Epithelial cell of esophagus (primary cell): ENCODE data around the gene TUBGCP2.
A peak's percentile ranks its signal among the peaks of the same experiment; 100 is the strongest.

Source experiments
- DNase-seq: peaks from one replicate; pipeline ENCODE4 v3.0.0; 2010; ENCODE audit warnings: low read depth
- H3K4me3 ChIP-seq: 2 replicates; pipeline ENCODE4 v1.5.1; 2011; ENCODE audit warnings: mild to moderate bottlenecking, low read length, control low read depth
- TF ChIP-seq, protein P1 (sequence below): IDR thresholded peaks from 2 replicates; pipeline ENCODE4 v1.5.1; 2011; ENCODE audit warnings: low read depth, mild to moderate bottlenecking, low read length, control low read depth, inconsistent platforms; ENCODE audit not compliant: insufficient read depth; ENCODE audit errors: missing control alignments

TUBGCP2 gene

DNA sequence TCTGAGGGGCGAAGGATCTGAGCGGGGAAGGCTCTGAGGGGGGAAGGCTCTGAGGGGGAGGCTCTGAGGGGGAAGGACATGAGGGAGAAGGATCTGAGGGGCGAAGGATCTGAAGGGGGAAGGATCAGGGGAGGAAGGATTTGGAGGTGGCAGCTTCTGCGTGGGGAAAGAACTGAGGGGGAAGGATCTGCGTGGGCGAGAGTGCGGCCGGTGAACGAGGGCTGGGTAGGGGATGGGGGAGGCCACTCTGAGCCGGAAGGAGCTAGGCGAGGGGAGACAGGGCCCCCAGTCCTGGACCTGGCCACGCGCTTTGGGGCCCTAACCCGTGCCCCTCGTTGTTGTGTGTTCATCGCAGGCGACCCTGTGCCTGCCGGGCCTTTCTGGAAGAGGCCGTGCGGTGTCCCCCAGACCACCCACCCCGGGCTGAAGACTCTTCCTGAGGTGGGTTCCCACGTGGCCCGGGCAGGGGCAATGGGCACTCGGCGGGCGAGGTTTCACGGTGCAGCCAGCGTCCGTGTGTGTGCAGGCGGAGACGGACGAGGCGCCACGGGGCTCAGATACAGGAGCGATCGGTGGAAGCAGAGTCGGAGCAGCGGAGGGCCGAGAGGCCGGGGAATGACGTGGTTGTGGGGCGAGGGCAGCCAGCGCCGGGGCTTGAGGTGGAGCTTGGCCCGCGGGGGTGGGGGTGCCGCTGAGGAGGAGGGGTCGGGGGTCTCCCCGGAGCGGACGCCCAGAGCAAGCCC, 26.0 kb upstream of the TUBGCP2 start:
- no peak overlapping the region for H3K4me3 ChIP-seq
- TF ChIP-seq, protein P1, sequence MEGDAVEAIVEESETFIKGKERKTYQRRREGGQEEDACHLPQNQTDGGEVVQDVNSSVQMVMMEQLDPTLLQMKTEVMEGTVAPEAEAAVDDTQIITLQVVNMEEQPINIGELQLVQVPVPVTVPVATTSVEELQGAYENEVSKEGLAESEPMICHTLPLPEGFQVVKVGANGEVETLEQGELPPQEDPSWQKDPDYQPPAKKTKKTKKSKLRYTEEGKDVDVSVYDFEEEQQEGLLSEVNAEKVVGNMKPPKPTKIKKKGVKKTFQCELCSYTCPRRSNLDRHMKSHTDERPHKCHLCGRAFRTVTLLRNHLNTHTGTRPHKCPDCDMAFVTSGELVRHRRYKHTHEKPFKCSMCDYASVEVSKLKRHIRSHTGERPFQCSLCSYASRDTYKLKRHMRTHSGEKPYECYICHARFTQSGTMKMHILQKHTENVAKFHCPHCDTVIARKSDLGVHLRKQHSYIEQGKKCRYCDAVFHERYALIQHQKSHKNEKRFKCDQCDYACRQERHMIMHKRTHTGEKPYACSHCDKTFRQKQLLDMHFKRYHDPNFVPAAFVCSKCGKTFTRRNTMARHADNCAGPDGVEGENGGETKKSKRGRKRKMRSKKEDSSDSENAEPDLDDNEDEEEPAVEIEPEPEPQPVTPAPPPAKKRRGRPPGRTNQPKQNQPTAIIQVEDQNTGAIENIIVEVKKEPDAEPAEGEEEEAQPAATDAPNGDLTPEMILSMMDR, result no peak
- DNase-seq, result no peak

DNA sequence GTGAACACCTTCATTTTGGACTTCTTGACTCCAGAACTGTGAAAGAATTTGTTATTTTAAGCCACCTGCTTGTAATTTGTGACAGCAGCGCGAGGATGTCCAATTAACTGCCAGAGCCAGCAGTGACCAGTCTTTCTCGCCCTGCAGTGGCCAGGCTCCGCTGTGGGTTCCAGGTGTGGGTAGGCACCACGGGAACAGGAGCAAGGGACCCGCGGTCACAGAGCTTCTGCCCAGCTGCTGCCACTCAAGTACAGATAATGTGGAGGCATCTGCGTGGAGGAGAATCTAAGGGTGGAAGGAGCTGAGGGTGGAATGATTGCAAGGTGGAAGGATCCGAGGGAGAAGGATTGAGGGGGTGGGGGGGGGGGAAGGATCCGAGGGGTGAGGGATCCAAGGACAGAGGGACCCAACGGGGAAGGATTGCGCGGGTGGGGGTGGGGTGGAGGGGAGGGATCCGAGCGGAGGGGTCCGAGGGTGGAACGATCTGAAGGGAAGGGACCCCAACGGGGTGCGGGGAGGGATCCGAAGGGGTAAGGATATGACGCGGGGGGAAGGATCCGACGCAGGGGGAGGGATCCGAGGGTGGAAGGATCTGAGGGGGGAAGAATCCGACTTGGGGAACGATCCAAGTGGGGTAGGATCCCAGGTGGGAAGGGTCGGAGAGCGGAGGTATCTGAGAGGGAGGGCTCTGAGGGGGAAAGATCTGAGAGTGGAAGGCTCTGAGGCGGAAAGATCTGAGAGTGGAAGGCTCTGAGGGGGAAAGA, 24.4 kb upstream of the TUBGCP2 start:
- TF ChIP-seq, protein P1, result no peak
- DNase-seq, result no peak
- H3K4me3 ChIP-seq, result no peak overlapping the region

GRCh38 chr10:133329491-133330202, 21.0 kb upstream of the TUBGCP2 start:
- H3K4me3 ChIP-seq, result no peak overlapping the region
- TF ChIP-seq, protein P1, result peak; percentile 86
- DNase-seq, result peak; percentile 79

DNA sequence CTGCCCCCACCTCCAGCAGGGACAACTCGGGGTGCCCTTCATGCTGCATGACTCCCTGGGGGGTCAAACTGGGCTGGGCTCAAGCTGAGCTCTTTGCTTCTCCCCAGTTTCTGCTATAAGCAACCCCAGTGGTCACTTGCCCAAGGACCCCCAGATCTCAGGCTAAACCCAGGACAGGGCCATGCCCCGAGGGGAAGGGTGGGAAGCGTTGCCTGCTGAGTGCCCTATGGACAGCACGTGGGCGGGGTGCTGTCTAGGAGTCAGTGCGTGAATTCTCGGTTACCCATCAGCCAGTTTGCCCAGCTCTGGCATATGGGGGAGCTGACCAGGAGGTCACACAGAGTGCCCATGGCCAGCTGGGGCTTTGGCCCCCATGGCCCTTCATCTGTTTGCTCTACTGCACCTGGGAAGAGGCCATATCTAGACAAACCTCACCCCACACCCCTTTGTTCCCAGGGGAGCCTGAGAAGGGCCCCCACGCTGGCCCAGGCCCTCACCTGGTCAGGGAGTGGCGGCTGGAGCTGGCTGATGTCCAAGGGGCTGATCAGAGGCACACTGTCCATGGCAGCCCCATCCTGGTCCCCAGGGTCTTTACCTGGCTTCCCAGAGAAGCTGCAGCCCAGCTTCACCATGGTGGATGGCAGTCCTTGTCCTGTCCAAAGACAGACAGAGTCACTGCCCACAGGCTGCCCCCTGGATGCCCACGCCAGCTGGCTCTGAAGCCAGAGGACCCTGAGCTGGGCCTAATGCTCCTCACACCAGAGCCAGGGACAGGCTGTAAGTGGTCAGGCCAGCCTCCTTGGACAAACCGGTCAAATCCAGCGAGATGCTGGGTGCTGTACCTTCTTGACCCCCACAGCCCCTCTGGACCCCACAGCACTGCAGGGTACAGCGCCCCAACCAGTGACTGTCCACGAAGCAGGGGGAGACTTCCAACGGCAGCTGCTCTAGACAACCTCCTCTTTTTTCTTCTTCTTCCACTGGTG, 20.0 kb upstream of the TUBGCP2 start:
- TF ChIP-seq, protein P1, result no peak

DNA sequence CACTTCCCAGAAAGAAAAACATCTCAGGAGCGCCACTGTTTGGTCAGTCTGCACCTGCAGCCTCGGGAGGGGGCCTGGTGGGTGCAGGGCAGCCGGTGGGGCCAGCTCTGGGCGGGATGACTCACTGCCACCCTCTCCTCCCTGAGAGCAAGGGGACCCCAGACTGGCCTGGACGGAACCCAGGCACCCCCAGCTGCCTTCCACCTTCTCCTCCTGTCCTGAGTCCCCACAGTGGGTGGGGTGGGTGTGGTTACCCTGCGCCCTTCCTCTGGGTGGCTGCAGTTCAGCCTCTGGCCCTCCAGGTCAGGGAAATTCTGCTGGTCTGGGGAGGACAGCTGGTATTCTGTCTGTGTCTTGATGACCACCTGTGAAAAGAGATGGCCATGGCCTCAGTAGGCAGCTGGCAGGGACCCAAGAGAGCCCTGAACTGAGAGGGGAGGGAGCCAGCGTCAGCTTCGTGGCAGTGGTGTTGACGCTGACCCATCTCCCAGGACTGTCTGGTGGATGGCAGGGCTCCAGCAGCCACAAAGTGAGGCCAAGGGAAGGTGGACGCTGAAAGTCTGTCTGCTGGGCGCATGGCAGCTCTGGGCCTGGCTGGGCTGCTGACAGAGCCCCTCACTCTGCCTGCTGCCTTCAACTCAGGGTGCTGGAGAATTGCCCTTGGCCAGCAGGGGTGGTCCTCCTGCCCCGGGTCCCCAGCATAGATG, 19.1 kb upstream of the TUBGCP2 start:
- TF ChIP-seq, protein P1, result no peak
- H3K4me3 ChIP-seq, result no peak overlapping the region
- no peak for DNase-seq

More for the DNA sequence above, 20.0 kb upstream of the TUBGCP2 start:
- H3K4me3 ChIP-seq, result no peak overlapping the region
- DNase-seq, result no peak
